OCI-LY1 (cell line): Measurements from ENCODE around the gene DCAKD.

Source experiments
- H2AFZ ChIP-seq: fragments of 200-600 bp; sonication (generic), shearing (Covaris generic); 2 replicates; pipeline ENCODE4 v1.6.0; 2014; ENCODE audit warnings: antibody characterized with exemption, mild to moderate bottlenecking, low read length
- H3F3A ChIP-seq: fragments of 200-600 bp; sonication (generic), shearing (Covaris generic); 2 replicates; pipeline ENCODE4 v1.6.0; 2014; ENCODE audit warnings: mild to moderate bottlenecking, antibody characterized with exemption, low read length, moderate library complexity; ENCODE audit not compliant: insufficient read depth
- H3K27ac ChIP-seq: fragments of 200-600 bp; sonication (generic); 2 replicates; pipeline ENCODE4 v1.5.1; 2014; ENCODE audit warnings: low read length, mixed run types, mild to moderate bottlenecking, low read depth; ENCODE audit not compliant: poor library complexity, severe bottlenecking
- H3K27me3 ChIP-seq: fragments of 200-600 bp; sonication (generic); 2 replicates; pipeline ENCODE4 v1.6.0; 2014; ENCODE audit warnings: antibody characterized with exemption, mild to moderate bottlenecking, low read length, moderate library complexity; ENCODE audit not compliant: insufficient read depth
- H3K36me3 ChIP-seq: fragments of 200-600 bp; sonication (generic); 2 replicates; pipeline ENCODE4 v1.6.1; 2014; ENCODE audit warnings: mild to moderate bottlenecking, antibody characterized with exemption, low read length, moderate library complexity, mixed read lengths; ENCODE audit not compliant: insufficient read depth
- H3K4me1 ChIP-seq: fragments of 200-600 bp; sonication (generic); 2 replicates; pipeline ENCODE4 v1.5.1; 2014; ENCODE audit warnings: mild to moderate bottlenecking, low read length, moderate library complexity; ENCODE audit not compliant: insufficient read depth, severe bottlenecking
- H3K4me2 ChIP-seq: fragments of 200-600 bp; sonication (generic), shearing (Covaris generic); 2 replicates; pipeline ENCODE4 v1.6.1; 2014; ENCODE audit warnings: low read length
- H3K4me3 ChIP-seq: fragments of 200-600 bp; sonication (generic); 2 replicates; pipeline ENCODE4 v1.5.1; 2014; ENCODE audit warnings: low read length, low read depth, mild to moderate bottlenecking, mixed read lengths; ENCODE audit not compliant: poor library complexity, severe bottlenecking
- H3K79me2 ChIP-seq: fragments of 200-600 bp; shearing (Covaris generic); 2 replicates; pipeline ENCODE4 v1.6.1; 2016; ENCODE audit warnings: mixed run types, low read length, mixed read lengths; ENCODE audit not compliant: insufficient read depth
- H3K9ac ChIP-seq: fragments of 200-600 bp; sonication (generic), shearing (Covaris generic); 2 replicates; pipeline ENCODE4 v1.6.1; 2014; ENCODE audit warnings: mild to moderate bottlenecking, low read length, mixed read lengths
- H3K9me2 ChIP-seq: fragments of 200-600 bp; sonication (generic), shearing (Covaris generic); 2 replicates; pipeline ENCODE4 v1.6.1; 2014; ENCODE audit warnings: low read depth, mild to moderate bottlenecking, low read length, mixed read lengths
- H3K9me3 ChIP-seq: fragments of 200-600 bp; shearing (Covaris generic); 2 replicates; pipeline ENCODE4 v1.6.1; 2014; ENCODE audit warnings: low read length, mixed read lengths
- H4K20me1 ChIP-seq: fragments of 200-600 bp; sonication (generic), shearing (Covaris generic); 2 replicates; pipeline ENCODE4 v1.6.0; 2016; ENCODE audit warnings: mild to moderate bottlenecking, low read length; ENCODE audit not compliant: insufficient read depth
- EZH2 ChIP-seq: fragments of 200-600 bp; sonication (generic), shearing (Covaris generic); IDR thresholded peaks from 2 replicates; pipeline ENCODE4 v1.8.0; 2017; ENCODE audit warnings: borderline replicate concordance, mixed run types, mild to moderate bottlenecking, antibody characterized with exemption, low read length, moderate library complexity, mixed read lengths
- TF ChIP-seq, protein P1 (sequence below): fragments of 200-600 bp; sonication (generic), shearing (Covaris generic); IDR thresholded peaks from 2 replicates; pipeline ENCODE4 v1.5.1; 2017; ENCODE audit warnings: mild to moderate bottlenecking, antibody characterized with exemption, low read length, moderate library complexity, mixed read lengths

The DCAKD gene

DNA sequence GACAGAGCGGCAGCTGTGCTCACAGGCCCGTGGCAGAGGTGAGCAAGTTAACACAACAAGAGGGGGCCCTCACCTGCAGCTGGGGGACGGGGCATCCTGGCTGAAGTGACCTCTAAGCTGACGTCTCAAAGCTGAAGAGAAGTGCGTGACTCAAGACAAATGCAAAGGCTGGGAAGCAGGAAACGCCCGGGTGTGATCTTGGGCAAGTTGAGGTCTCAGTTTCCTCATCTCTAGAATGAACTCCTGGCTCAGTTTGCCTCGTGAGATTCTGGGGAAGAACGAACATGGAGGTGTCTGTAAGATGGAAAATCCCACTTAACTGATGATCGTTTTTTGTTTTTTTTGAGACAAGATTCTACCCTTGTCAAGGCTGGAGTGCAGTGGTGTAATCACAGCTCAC, 43.2 kb downstream of the DCAKD start:
- H3K9me3 ChIP-seq, result no peaks in the 10 kb centered on the region
- no peak overlapping the region for H3K27ac ChIP-seq
- 0 out of 2 replicates have a peak, but pooled peaks cover 3% of the 10 kb centered on the region for H3K27me3 ChIP-seq
- H3K9ac ChIP-seq, result no peak overlapping the region
- H2AFZ ChIP-seq, result no peak overlapping the region
- H3K4me1 ChIP-seq, result no peaks in the 10 kb centered on the region
- no peak overlapping the region for H3K4me3 ChIP-seq
- no peaks in the 10 kb centered on the region for H3K36me3 ChIP-seq
- no peaks in the 10 kb centered on the region for H3K79me2 ChIP-seq
- H4K20me1 ChIP-seq, result no peaks in the 10 kb centered on the region
- no peak overlapping the region for H3K4me2 ChIP-seq
- H3F3A ChIP-seq, result no peaks in the 10 kb centered on the region
- no peaks in the 10 kb centered on the region for H3K9me2 ChIP-seq
- TF ChIP-seq, protein P1, sequence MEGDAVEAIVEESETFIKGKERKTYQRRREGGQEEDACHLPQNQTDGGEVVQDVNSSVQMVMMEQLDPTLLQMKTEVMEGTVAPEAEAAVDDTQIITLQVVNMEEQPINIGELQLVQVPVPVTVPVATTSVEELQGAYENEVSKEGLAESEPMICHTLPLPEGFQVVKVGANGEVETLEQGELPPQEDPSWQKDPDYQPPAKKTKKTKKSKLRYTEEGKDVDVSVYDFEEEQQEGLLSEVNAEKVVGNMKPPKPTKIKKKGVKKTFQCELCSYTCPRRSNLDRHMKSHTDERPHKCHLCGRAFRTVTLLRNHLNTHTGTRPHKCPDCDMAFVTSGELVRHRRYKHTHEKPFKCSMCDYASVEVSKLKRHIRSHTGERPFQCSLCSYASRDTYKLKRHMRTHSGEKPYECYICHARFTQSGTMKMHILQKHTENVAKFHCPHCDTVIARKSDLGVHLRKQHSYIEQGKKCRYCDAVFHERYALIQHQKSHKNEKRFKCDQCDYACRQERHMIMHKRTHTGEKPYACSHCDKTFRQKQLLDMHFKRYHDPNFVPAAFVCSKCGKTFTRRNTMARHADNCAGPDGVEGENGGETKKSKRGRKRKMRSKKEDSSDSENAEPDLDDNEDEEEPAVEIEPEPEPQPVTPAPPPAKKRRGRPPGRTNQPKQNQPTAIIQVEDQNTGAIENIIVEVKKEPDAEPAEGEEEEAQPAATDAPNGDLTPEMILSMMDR, result no peak
- TF ChIP-seq EZH2, result no peak

DNA sequence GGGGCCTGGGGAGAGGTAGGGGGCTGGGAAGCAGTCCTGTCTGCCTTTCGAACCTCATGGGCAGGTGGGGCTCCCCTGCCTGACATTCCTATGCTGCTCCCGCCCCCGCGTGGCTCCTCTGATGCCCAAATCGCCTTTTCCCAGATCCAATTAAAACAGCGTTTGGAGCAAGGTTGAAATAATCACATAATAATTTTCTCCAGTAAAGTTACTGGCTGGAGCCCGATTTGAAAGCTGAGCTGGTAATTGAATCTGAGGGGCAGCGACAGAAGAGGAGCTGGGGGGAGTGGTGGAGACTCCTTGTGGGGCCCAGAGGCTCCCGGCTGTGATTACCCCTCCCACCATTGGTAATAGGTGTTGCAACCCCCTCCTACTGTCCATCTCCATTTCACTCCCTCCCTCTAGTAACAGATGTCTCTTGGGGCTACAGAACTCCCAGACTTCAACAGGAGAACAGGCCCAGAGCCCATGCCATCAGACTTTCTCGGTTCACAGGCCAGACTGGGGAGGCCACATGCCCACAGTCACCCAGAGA, 44.4 kb downstream of the DCAKD start:
- H4K20me1 ChIP-seq, result no peaks in the 10 kb centered on the region
- H3F3A ChIP-seq, result no peaks in the 10 kb centered on the region
- no peaks in the 10 kb centered on the region for H3K4me1 ChIP-seq
- H3K27ac ChIP-seq, result no peak overlapping the region
- H2AFZ ChIP-seq, result no peak overlapping the region
- no peaks in the 10 kb centered on the region for H3K79me2 ChIP-seq
- H3K4me3 ChIP-seq, result no peak overlapping the region
- no peak overlapping the region for H3K4me2 ChIP-seq
- H3K36me3 ChIP-seq, result no peaks in the 10 kb centered on the region
- no peak overlapping the region for H3K9ac ChIP-seq
- no peak for TF ChIP-seq EZH2
- TF ChIP-seq, protein P1, result no peak
- no peaks in the 10 kb centered on the region for H3K9me2 ChIP-seq
- no peaks in the 10 kb centered on the region for H3K9me3 ChIP-seq
- H3K27me3 ChIP-seq, result 0 out of 2 replicates have a peak, but pooled peaks cover 3% of the 10 kb centered on the region

DNA sequence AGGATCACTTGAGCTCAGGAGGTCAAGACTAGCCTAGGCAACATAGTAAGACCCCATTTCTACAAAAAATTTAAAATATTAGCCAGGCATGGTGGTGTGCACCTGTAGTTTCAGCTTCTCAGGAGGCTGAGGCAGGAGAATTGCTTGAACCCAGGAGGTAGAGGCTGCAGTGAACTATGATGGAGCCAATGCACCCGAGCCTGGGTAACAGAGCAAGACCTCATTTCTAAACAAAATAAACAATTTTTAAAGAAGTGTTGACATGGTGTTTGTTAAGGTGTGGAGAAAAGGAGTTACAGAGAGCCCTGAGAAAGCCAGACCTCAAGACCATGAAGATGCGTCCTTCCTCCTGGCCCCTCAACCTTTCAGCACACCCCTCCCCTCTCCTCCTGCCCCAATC, 45.7 kb downstream of the DCAKD start:
- H3K27ac ChIP-seq, result no peak overlapping the region
- H3K79me2 ChIP-seq, result no peaks in the 10 kb centered on the region
- no peaks in the 10 kb centered on the region for H3K9me2 ChIP-seq
- H3F3A ChIP-seq, result no peaks in the 10 kb centered on the region
- no peak overlapping the region for H3K4me3 ChIP-seq
- no peaks in the 10 kb centered on the region for H3K4me1 ChIP-seq
- H3K36me3 ChIP-seq, result no peaks in the 10 kb centered on the region
- H3K9ac ChIP-seq, result no peak overlapping the region
- H3K27me3 ChIP-seq, result peaks cover 3% of the 10 kb centered on the region; the same call in 1 of the 2 replicates
- H4K20me1 ChIP-seq, result no peaks in the 10 kb centered on the region
- H2AFZ ChIP-seq, result no peak overlapping the region
- no peak overlapping the region for H3K4me2 ChIP-seq
- TF ChIP-seq, protein P1, result no peak
- no peak for TF ChIP-seq EZH2
- H3K9me3 ChIP-seq, result no peaks in the 10 kb centered on the region
